ENCODE results near the gene CD55.

The CD55 gene

DNA sequence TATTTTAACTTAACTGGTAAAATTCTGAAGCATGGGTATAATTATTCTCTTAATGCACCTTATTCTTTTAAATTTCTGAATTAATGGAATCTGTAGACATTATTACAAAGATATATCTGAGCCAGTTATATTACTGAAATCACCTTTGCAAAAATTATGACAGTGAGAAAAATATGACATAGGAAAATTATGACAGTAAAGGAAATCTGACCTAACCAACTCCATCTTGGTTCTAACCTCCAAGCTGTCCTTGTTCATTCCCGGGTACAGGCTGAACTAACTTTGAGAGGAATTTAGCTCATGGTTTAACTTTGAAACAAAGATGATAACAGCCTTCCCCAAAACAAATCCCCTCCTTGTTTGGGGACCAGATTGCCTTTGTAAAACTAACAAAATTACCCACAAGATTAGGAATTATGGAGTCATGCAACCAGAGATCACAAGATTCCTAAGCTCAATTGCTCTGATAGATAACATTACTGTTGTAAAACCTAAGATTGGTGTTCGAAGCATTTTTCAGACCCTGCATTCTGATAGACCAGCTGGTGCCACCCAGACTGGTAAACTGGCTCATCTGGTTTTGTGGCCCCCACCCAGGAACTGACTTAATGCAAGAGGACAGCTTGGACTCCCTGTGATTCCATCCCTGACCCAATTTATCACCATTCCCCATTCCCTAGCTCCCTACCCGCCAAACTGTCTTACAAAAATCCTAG is 9.4 kb upstream of the CD55 start:
- no peak overlapping the region for H3K4me3 ChIP-seq (replicated peaks; ENCODE audit: insufficient read depth, low read length)
- TF ChIP-seq, protein P1, sequence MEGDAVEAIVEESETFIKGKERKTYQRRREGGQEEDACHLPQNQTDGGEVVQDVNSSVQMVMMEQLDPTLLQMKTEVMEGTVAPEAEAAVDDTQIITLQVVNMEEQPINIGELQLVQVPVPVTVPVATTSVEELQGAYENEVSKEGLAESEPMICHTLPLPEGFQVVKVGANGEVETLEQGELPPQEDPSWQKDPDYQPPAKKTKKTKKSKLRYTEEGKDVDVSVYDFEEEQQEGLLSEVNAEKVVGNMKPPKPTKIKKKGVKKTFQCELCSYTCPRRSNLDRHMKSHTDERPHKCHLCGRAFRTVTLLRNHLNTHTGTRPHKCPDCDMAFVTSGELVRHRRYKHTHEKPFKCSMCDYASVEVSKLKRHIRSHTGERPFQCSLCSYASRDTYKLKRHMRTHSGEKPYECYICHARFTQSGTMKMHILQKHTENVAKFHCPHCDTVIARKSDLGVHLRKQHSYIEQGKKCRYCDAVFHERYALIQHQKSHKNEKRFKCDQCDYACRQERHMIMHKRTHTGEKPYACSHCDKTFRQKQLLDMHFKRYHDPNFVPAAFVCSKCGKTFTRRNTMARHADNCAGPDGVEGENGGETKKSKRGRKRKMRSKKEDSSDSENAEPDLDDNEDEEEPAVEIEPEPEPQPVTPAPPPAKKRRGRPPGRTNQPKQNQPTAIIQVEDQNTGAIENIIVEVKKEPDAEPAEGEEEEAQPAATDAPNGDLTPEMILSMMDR (IDR thresholded peaks at IDR 0.05; ENCODE audit: insufficient read depth, low read length), result no peak
- TF ChIP-seq SPI1 (IDR thresholded peaks at IDR 0.05; ENCODE audit: borderline replicate concordance, low read depth) (no peak), REST (IDR thresholded peaks at IDR 0.05; ENCODE audit: insufficient replicate concordance, low read depth) (no peak), POLR2AphosphoS5 (IDR thresholded peaks at IDR 0.05; ENCODE audit: low read depth) (no peak), GABPA (IDR thresholded peaks at IDR 0.05; ENCODE audit: low read depth) (no peak)
- no peaks in the 10 kb centered on the region for H3K27me3 ChIP-seq (ENCODE audit: insufficient read depth, poor library complexity, severe bottlenecking)
- no peak for DNase-seq (ENCODE audit: low read depth in 1 of 2, low spot score in 1 of 2)
- H3K27ac ChIP-seq (replicated peaks), result peak overlapping the region; percentile 34; the same call in 1 of the 2 replicates

- Histone ChIP-seq H3K27ac (replicated peaks) (no peak overlapping the region), H3K27me3 (ENCODE audit: insufficient read depth, poor library complexity, severe bottlenecking) (no peaks in the 10 kb centered on the region), H3K4me3 (replicated peaks; ENCODE audit: insufficient read depth, low read length) (no peak overlapping the region)
- no peak for DNase-seq (ENCODE audit: low read depth in 1 of 2, low spot score in 1 of 2)
- no peak for TF ChIP-seq GABPA (IDR thresholded peaks at IDR 0.05; ENCODE audit: low read depth)
- TF ChIP-seq, protein P1 (IDR thresholded peaks at IDR 0.05; ENCODE audit: insufficient read depth, low read length), result no peak
- TF ChIP-seq SPI1 (IDR thresholded peaks at IDR 0.05; ENCODE audit: borderline replicate concordance, low read depth), result no peak
- TF ChIP-seq REST (IDR thresholded peaks at IDR 0.05; ENCODE audit: insufficient replicate concordance, low read depth), result no peak
- no peak for TF ChIP-seq POLR2AphosphoS5 (IDR thresholded peaks at IDR 0.05; ENCODE audit: low read depth)
Measured at GRCh38 chr1:207312604-207312920, 8.9 kb upstream of the CD55 start.

GRCh38 chr1:207313131-207313530 is 8.3 kb upstream of the CD55 start:
- DNase-seq (ENCODE audit: low read depth in 1 of 2, low spot score in 1 of 2), result no peak
- no peak overlapping the region for H3K4me3 ChIP-seq (replicated peaks; ENCODE audit: insufficient read depth, low read length)
- TF ChIP-seq, protein P1 (IDR thresholded peaks at IDR 0.05; ENCODE audit: insufficient read depth, low read length), result no peak
- TF ChIP-seq POLR2AphosphoS5 (IDR thresholded peaks at IDR 0.05; ENCODE audit: low read depth) (no peak), SPI1 (IDR thresholded peaks at IDR 0.05; ENCODE audit: borderline replicate concordance, low read depth) (no peak), REST (IDR thresholded peaks at IDR 0.05; ENCODE audit: insufficient replicate concordance, low read depth) (no peak), GABPA (IDR thresholded peaks at IDR 0.05; ENCODE audit: low read depth) (no peak)
- no peaks in the 10 kb centered on the region for H3K27me3 ChIP-seq (ENCODE audit: insufficient read depth, poor library complexity, severe bottlenecking)
- no peak overlapping the region for H3K27ac ChIP-seq (replicated peaks)
